Lung (tissue), 12 donors: ENCODE measurements around the gene ZFYVE19. TPM values are rescaled to one million over a fixed set of nuclear protein-coding genes. Genes with fewer than 3 reads are reported as not detected.

Experiments used
- ATAC-seq: fragments of 200-7000 bp; cut with Tn5 transposase; one replicate; pipeline ENCODE4 v1.9.1; 2020; ENCODE audit warnings: moderate number of reproducible peaks; ENCODE audit not compliant: insufficient read depth, low FRiP score
- DNase-seq, 3 donors: peaks; one replicate each; pipeline ENCODE4 v3.0.0-alpha.2; 2013 to 2017
- H3K27ac ChIP-seq, 2 donors: one replicate each; pipeline ENCODE4 v1.5.1; 2013; ENCODE audit warnings: mild to moderate bottlenecking in 2 of 2, moderate library complexity in 2 of 2, control low read depth in 1 of 2, inconsistent platforms in 1 of 2, low read depth in 1 of 2, low read length in 1 of 2
- H3K27me3 ChIP-seq, 3 donors: one replicate each; pipeline ENCODE4 v1.5.1; 2013; ENCODE audit warnings: low read length in 2 of 3; ENCODE audit not compliant: control insufficient read depth in 3 of 3, insufficient read depth in 3 of 3
- H3K36me3 ChIP-seq, 4 donors: one replicate each; pipeline ENCODE4 v1.5.1; 2013; ENCODE audit warnings: low read length in 4 of 4, mild to moderate bottlenecking in 1 of 4, moderate library complexity in 1 of 4; ENCODE audit not compliant: control insufficient read depth in 4 of 4, insufficient read depth in 4 of 4
- H3K4me1 ChIP-seq, 5 donors: one replicate each; pipeline ENCODE4 v1.5.1; 2013; ENCODE audit warnings: low read length in 5 of 5, mild to moderate bottlenecking in 2 of 5, moderate library complexity in 1 of 5; ENCODE audit not compliant: control insufficient read depth in 5 of 5, insufficient read depth in 5 of 5
- H3K4me3 ChIP-seq: one replicate; pipeline ENCODE4 v1.5.1; 2013; ENCODE audit warnings: mild to moderate bottlenecking, control low read depth, moderate library complexity
- H3K9ac ChIP-seq, 2 donors: one replicate each; pipeline ENCODE4 v1.5.1; 2013; ENCODE audit warnings: low read length in 2 of 2, control low read depth in 1 of 2; ENCODE audit not compliant: insufficient read depth in 1 of 2
- H3K9me3 ChIP-seq, 4 donors: one replicate each; pipeline ENCODE4 v1.5.1; 2013; ENCODE audit warnings: low read length in 3 of 4, mild to moderate bottlenecking in 1 of 4, moderate library complexity in 1 of 4; ENCODE audit not compliant: control insufficient read depth in 4 of 4, insufficient read depth in 3 of 4
- WGBS, 2 donors: extraction: QIAGEN DNeasy Blood & Tissue Kit; methylation state at CpG; one replicate each; pipeline ENCODE4 v1.1.7; 2013; 5-methylcytosine and 5-hydroxymethylcytosine counted together
- polyA plus RNA-seq, 2 donors: library from polyadenylated mRNA; stranded (reverse); fragments of 200-250 nt; gene quantifications; one replicate each; pipeline ENCODE4 v1.2.1, GENCODE V29; 2013
- total RNA-seq, 2 donors: library from RNA; depleted of rRNA in 1 of 2; stranded (reverse); fragments of >200 nt in 1 of 2; gene quantifications; one replicate each; pipeline ENCODE4 v1.2.1, GENCODE V29; 2014 to 2021
- TF ChIP-seq, protein P1 (sequence below): IDR thresholded peaks from 2 replicates; pipeline ENCODE4 v1.5.1; 2012; ENCODE audit warnings: mild to moderate bottlenecking; ENCODE audit errors: control extremely low read depth, extremely low read depth
- donor health status: control.
- donor health status: control.
- donor health status: Bipolar disorder and iron deficiency.
- donor health status: healthy.
- donor health status: DM: yes; HTN: yes; CAD: no.

Gene ZFYVE19
- total and polyA plus RNA-seq, 4 donors = 17.3 to 25.0 (median 21.2) TPM

DNA sequence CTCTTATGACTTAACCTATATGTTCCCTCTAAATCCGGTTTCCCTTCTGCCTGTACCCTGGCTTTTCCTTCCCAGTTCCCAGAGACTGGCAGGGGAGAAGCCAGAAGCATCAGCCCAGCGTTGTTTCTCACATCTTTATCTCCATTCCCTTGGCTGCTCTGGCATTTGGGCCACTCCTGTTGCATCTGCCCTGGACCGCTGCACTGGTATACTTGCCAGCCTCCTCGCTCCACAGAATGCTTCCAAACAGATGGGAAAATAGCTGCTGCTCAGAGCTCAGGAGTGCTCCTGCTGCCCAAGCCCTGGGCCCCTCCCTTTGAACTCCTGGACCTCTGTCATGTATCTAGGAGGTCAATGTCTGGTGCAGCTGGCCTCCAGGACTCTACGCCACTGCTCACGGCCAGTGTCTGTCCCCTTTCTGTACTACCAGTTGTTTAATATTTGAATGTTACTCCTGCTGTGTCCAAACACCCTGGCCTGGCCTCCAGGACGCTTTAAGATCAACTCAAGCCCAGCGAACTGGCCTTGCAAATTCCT is 43.8 kb downstream of the ZFYVE19 start:
- peaks cover 0 to 12% (median 0%) of the 10 kb centered on the region in 4 donors for H3K36me3 ChIP-seq
- no peak for DNase-seq
- H3K27ac ChIP-seq = no peak overlapping the region
- H3K9ac ChIP-seq = no peak overlapping the region
- H3K9me3 ChIP-seq = no peaks in the 10 kb centered on the region
- TF ChIP-seq, protein P1, sequence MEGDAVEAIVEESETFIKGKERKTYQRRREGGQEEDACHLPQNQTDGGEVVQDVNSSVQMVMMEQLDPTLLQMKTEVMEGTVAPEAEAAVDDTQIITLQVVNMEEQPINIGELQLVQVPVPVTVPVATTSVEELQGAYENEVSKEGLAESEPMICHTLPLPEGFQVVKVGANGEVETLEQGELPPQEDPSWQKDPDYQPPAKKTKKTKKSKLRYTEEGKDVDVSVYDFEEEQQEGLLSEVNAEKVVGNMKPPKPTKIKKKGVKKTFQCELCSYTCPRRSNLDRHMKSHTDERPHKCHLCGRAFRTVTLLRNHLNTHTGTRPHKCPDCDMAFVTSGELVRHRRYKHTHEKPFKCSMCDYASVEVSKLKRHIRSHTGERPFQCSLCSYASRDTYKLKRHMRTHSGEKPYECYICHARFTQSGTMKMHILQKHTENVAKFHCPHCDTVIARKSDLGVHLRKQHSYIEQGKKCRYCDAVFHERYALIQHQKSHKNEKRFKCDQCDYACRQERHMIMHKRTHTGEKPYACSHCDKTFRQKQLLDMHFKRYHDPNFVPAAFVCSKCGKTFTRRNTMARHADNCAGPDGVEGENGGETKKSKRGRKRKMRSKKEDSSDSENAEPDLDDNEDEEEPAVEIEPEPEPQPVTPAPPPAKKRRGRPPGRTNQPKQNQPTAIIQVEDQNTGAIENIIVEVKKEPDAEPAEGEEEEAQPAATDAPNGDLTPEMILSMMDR = no peak
- no peak overlapping the region for H3K4me3 ChIP-seq
- no peak for ATAC-seq
- H3K27me3 ChIP-seq = no peaks in the 10 kb centered on the region
- 91 to 96% methylated on average over 8 of the region's 8 CpGs for WGBS, 2 donors
- peaks cover 0 to 14% (median 5%) of the 10 kb centered on the region in 5 donors for H3K4me1 ChIP-seq

DNA sequence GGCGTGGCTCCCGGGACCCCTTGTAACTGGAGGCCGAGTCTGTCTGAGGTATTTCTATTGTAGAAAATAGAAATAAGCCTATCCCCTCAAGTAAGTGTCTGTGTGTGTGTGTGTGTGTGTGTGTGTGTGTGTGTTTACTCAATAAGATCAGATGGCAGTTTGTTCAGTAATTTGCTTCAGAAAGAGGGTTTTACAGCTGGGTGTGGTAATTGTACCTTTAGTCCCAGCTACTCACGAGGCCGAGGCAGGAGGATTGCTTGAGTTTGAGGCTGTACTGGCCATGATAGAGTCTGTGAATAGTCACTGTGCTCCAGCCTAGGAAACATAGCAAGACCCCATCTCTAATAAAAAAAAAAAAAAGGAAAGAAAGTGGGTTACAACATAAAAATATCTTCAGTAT is 45.6 kb downstream of the ZFYVE19 start:
- Histone ChIP-seq H3K4me3 (no peak overlapping the region), H3K27me3 (no peaks in the 10 kb centered on the region), H3K4me1 (peaks cover 0 to 12% (median 3%) of the 10 kb centered on the region in 5 donors), H3K9ac (no peak overlapping the region), H3K9me3 (no peaks in the 10 kb centered on the region), H3K27ac (no peak overlapping the region), H3K36me3 (peaks cover 0 to 18% (median 0%) of the 10 kb centered on the region in 4 donors)
- ATAC-seq (no peak), DNase-seq (no peak)
- 77 to 85% methylated on average over 5 of the region's 5 CpGs for WGBS, 2 donors
- TF ChIP-seq, protein P1 = no peak

DNA sequence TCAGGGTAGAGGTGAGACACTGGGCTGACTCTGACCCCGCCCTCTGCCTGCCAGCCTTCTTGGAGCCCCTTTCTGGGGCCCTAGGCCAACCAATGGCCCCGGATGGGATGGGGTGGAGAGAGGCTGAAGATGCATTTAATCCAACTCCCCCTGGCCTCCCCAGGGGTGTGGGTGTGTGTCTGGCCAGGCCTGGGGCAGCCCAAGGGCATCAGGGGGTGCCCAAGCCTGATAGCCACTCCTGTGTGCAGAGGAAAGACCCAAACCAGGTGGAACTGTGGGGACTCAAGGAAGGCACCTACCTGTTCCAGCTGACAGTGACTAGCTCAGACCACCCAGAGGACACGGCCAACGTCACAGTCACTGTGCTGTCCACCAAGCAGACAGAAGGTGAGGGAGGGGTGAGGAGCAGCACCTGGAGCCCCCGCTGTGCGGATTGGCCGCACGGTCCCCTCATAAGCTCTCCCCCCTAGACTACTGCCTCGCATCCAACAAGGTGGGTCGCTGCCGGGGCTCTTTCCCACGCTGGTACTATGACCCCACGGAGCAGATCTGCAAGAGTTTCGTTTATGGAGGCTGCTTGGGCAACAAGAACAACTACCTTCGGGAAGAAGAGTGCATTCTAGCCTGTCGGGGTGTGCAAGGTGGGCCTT is 46.5 kb downstream of the ZFYVE19 start:
- Histone ChIP-seq H3K9ac (no peak overlapping the region), H3K27ac (no peak overlapping the region), H3K4me3 (no peak overlapping the region), H3K27me3 (no peaks in the 10 kb centered on the region), H3K9me3 (no peaks in the 10 kb centered on the region), H3K4me1 (peaks cover 0 to 12% (median 4%) of the 10 kb centered on the region in 5 donors), H3K36me3 (peaks cover 0 to 18% (median 0%) of the 10 kb centered on the region in 4 donors)
- DNase-seq = no peak
- 92 to 96% methylated on average over 16 of the region's 16 CpGs for WGBS, 2 donors
- TF ChIP-seq, protein P1 = no peak
- ATAC-seq = no peak
